Measurements from ENCODE around the gene MS4A4E. TPM values are rescaled to one million over a fixed set of nuclear protein-coding genes. Genes with fewer than 3 reads are reported as not detected.
"Not testable (repeated sequence)": the region's sequence is repeated elsewhere in the genome, so short reads cannot be mapped to it uniquely, and the experiment has no call there.

Gene MS4A4E
- total and polyA plus RNA-seq, 7 experiments from 2014 or later = 0.19 to 9.2 (median 2.1) TPM; not detected in 4

DNA sequence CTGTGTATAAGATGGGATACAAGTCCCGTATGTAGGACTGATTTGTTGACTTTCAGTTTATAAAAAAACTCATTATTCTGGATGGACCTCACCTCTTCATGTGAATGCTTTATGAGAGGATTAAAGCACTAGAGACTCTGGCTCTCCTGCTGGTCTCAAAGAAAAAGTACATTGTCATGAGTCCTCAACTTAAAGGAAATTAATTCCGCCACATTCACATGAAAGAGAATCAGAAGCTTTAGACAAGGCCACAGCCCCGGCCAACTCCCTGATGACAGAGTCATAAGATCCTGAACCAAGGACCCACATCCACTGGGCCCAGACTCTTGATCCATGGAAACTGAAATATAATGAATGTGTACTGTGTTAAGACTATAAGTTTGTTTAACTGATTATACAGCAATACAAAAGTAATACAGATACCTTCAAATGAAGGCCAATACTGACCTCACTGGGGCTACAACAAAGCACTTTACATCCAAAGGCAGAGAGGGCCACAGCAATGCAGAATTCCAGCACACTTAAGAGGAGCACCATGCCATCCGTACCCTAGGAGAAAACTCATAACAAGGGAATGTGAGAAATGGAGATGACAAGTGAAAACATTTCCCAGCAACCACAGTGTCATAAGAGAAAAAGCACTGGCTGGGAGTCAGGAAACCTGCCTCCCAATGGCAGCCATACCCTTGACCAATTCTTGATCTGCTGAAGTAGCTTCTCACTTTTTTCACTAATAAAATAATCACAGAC lies 34.6 kb downstream of the MS4A4E start:
- peaks cover 0 to 20% (median 17%) of the 10 kb centered on the region in 5 donors for H3K27me3 Mint-ChIP-seq

DNA sequence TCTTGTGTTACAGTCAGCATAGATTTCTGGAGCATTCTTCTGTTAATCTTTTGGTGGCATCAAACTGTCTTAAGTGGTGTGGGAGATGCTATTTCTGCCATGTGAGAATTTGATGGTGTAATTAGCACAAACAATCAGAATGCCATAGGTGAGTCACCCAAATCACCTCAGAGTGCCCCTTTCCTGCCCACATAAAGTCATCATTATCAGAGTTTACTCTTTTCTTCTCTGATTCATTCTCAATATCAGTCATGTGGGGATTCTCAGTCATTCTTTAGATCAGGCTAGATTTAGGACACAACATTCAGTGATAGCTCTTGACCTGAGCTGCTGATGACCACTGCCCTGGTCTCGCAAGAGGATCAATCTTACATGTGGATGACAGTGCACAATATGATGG lies 36.3 kb downstream of the MS4A4E start:
- Mint-ChIP-seq H3K36me3 (no peaks in the 10 kb centered on the region), H3K4me1 (no peaks in the 10 kb centered on the region), H3K27ac (no peak overlapping the region), H3K9me3 (peaks cover 0 to 9% (median 0%) of the 10 kb centered on the region in 11 donors), H3K27me3 (peaks cover 0 to 19% (median 14%) of the 10 kb centered on the region in 5 donors), H3K4me3 (no peak overlapping the region)
- ChIA-PET CTCF (no interaction called here), POLR2A (no interaction called here)
- no peaks in the 10 kb centered on the region for H3K27me3 ChIP-seq (ENCODE audit: control insufficient read depth in 2 of 2, insufficient read depth in 2 of 2, low read length in 2 of 2)
- intact Hi-C loops (cut with micrococcal nuclease) = no loop called here
- no peak overlapping the region for H3K27ac ChIP-seq (ENCODE audit: low read depth, low read length)
- H3K9me3 ChIP-seq (ENCODE audit: control insufficient read depth in 2 of 3, low read length in 3 of 3) = no peaks in the 10 kb centered on the region
- H3K36me3 ChIP-seq (ENCODE audit: control insufficient read depth in 2 of 3, insufficient read depth in 3 of 3, low read length in 3 of 3) = no peaks in the 10 kb centered on the region
- ATAC-seq = no peak
- no peaks in the 10 kb centered on the region for H3K4me1 ChIP-seq (ENCODE audit: control insufficient read depth in 2 of 2, insufficient read depth in 2 of 2, low read length in 2 of 2)
- H3K4me3 ChIP-seq (ENCODE audit: low read length) = no peak overlapping the region
- no peak for DNase-seq

More for the DNA sequence above, 34.6 kb downstream of the MS4A4E start:
- Mint-ChIP-seq H3K4me3 (no peak overlapping the region), H3K36me3 (no peaks in the 10 kb centered on the region), H3K27ac (no peak overlapping the region), H3K4me1 (no peaks in the 10 kb centered on the region), H3K9me3 (no peaks in the 10 kb centered on the region)
- ChIA-PET CTCF (no interaction called here), POLR2A (no interaction called here)
- no peaks in the 10 kb centered on the region for H3K27me3 ChIP-seq (ENCODE audit: control insufficient read depth in 2 of 2, insufficient read depth in 2 of 2, low read length in 2 of 2)
- H3K36me3 ChIP-seq (ENCODE audit: control insufficient read depth in 2 of 3, insufficient read depth in 3 of 3, low read length in 3 of 3) = no peaks in the 10 kb centered on the region
- intact Hi-C loops (cut with micrococcal nuclease) = no loop called here
- no peak for ATAC-seq
- no peak overlapping the region for H3K27ac ChIP-seq (ENCODE audit: low read depth, low read length)
- H3K4me1 ChIP-seq (ENCODE audit: control insufficient read depth in 2 of 2, insufficient read depth in 2 of 2, low read length in 2 of 2) = no peaks in the 10 kb centered on the region
- DNase-seq = no peak
- H3K9me3 ChIP-seq (ENCODE audit: control insufficient read depth in 2 of 3, low read length in 3 of 3) = no peaks in the 10 kb centered on the region
- no peak overlapping the region for H3K4me3 ChIP-seq (ENCODE audit: low read length)

DNA sequence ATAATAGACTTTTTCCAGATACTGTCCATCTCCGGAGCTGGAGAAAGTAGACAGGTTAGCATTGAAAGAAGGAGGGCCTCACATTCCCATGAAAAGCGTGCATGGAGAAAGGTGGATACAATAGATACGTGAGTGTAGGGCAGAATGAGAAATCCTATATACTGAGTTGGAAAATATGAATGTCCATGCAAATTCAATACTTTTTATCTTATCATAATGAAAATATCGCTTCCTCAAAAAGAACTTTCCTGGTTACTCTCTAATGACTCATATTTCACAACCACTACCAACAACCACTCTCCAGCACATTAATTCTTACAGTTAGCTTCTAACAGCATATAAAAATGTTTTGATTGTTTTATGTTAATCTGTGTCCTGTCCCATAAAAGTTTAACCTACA lies 38.0 kb downstream of the MS4A4E start:
- ChIA-PET POLR2A (no interaction called here), CTCF (no interaction called here)
- no peaks in the 10 kb centered on the region for H3K9me3 ChIP-seq (ENCODE audit: control insufficient read depth in 2 of 3, low read length in 3 of 3)
- H3K4me1 ChIP-seq (ENCODE audit: control insufficient read depth in 2 of 2, insufficient read depth in 2 of 2, low read length in 2 of 2) = no peaks in the 10 kb centered on the region
- H3K27me3 Mint-ChIP-seq = peaks cover 0 to 14% (median 13%) of the 10 kb centered on the region in 5 donors
- no peak overlapping the region for H3K4me3 ChIP-seq (ENCODE audit: low read length)
- no peaks in the 10 kb centered on the region for H3K36me3 ChIP-seq (ENCODE audit: control insufficient read depth in 2 of 3, insufficient read depth in 3 of 3, low read length in 3 of 3)
- no peaks in the 10 kb centered on the region for H3K4me1 Mint-ChIP-seq
- DNase-seq = no peak
- H3K27ac ChIP-seq (ENCODE audit: low read depth, low read length) = no peak overlapping the region
- peaks cover 0 to 9% (median 0%) of the 10 kb centered on the region in 11 donors for H3K9me3 Mint-ChIP-seq
- H3K36me3 Mint-ChIP-seq = no peaks in the 10 kb centered on the region
- intact Hi-C loops (cut with micrococcal nuclease) = no loop called here
- no peaks in the 10 kb centered on the region for H3K27me3 ChIP-seq (ENCODE audit: control insufficient read depth in 2 of 2, insufficient read depth in 2 of 2, low read length in 2 of 2)
- H3K4me3 Mint-ChIP-seq = no peak overlapping the region
- ATAC-seq = no peak
- no peak overlapping the region for H3K27ac Mint-ChIP-seq

DNA sequence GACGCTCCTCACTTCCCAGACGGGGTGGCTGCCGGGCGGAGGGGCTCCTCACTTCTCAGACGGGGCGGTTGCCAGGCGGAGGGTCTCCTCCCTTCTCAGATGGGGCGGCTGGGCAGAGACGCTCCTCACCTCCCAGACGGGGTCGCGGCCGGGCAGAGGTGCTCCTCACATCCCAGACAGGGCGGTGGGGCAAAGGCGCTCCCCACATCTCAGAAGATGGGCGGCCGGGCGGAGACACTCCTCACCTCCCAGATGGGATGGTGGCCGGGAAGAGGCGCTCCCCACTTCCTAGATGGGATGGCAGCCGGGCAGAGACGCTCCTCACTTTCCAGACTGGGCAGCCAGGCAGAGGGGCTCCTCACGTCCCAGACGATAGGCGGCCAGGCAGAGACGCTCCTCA lies 41.6 kb downstream of the MS4A4E start:
- H3K9me3 ChIP-seq (ENCODE audit: control insufficient read depth in 2 of 3, low read length in 3 of 3); POLR2A ChIA-PET; H3K27ac ChIP-seq (ENCODE audit: low read depth, low read length); H3K36me3 ChIP-seq (ENCODE audit: control insufficient read depth in 2 of 3, insufficient read depth in 3 of 3, low read length in 3 of 3); H3K4me1 ChIP-seq (ENCODE audit: control insufficient read depth in 2 of 2, insufficient read depth in 2 of 2, low read length in 2 of 2); H3K4me3 Mint-ChIP-seq; H3K9me3 Mint-ChIP-seq; intact Hi-C loops (cut with micrococcal nuclease); CTCF ChIA-PET; H3K4me3 ChIP-seq (ENCODE audit: low read length); H3K4me1 Mint-ChIP-seq; DNase-seq; ATAC-seq; H3K27me3 ChIP-seq (ENCODE audit: control insufficient read depth in 2 of 2, insufficient read depth in 2 of 2, low read length in 2 of 2); H3K27ac Mint-ChIP-seq; H3K36me3 Mint-ChIP-seq: not testable (repeated sequence)
- peaks cover 0 to 19% (median 8%) of the 10 kb centered on the region in 5 donors for H3K27me3 Mint-ChIP-seq

DNA sequence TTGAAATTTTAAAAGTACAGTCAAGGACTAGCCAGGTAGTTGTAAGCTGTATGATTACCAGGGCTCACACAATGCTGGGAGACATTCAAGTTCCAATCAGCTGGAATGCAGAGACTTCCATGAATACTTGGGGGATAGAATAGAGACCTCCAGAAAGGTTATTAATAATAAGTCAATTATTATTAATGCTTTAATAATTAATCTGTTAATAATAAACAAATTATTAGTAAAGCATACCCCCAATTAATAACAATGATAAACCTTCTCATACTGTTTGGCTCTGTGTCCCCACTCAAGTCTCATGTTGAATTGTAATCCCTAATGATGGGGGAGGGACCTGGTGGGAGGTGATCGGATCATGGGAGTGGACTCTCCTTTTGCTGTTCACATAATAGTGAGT lies 45.5 kb downstream of the MS4A4E start:
- Mint-ChIP-seq H3K36me3 (no peaks in the 10 kb centered on the region), H3K4me1 (peaks cover 0 to 4% (median 0%) of the 10 kb centered on the region in 7 donors), H3K4me3 (no peak overlapping the region), H3K27me3 (peaks cover 2 to 21% (median 17%) of the 10 kb centered on the region in 5 donors), H3K27ac (no peak overlapping the region), H3K9me3 (peaks cover 0 to 16% (median 4%) of the 10 kb centered on the region in 11 donors)
- no peaks in the 10 kb centered on the region for H3K36me3 ChIP-seq (ENCODE audit: control insufficient read depth in 2 of 3, insufficient read depth in 3 of 3, low read length in 3 of 3)
- no peaks in the 10 kb centered on the region for H3K9me3 ChIP-seq (ENCODE audit: control insufficient read depth in 2 of 3, low read length in 3 of 3)
- POLR2A ChIA-PET = interaction anchor here (0.8 kb wide), 1 partner anchor 97 kb away, joined by 3 read pairs; no protein-coding TSS in a partner anchor
- H3K27ac ChIP-seq (ENCODE audit: low read depth, low read length) = no peak overlapping the region
- no peaks in the 10 kb centered on the region for H3K4me1 ChIP-seq (ENCODE audit: control insufficient read depth in 2 of 2, insufficient read depth in 2 of 2, low read length in 2 of 2)
- CTCF ChIA-PET = no interaction called here
- ATAC-seq = no peak
- DNase-seq = no peak
- intact Hi-C loops (cut with micrococcal nuclease) = no loop called here
- H3K27me3 ChIP-seq (ENCODE audit: control insufficient read depth in 2 of 2, insufficient read depth in 2 of 2, low read length in 2 of 2) = no peaks in the 10 kb centered on the region
- no peak overlapping the region for H3K4me3 ChIP-seq (ENCODE audit: low read length)

DNA sequence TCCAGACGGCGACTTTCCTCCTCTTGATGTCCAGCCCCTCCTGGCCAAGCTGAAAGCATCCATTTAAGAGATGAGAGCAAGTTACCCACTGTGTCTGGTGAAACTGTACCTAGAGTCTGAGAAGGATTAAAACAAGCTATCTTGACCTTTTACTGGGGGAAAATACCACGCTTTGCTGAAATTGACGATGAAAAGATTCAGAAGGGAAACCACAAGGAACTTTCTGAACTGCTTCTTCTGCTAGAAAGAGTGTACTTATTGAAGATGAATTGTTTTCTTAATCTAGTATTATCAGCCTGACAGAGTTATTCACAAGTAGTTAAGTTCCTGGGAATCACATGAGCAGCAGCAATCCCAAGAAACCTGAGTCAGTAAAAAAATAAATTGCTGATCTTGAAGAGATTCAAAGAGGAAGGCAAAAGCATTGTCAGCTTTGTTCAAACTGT lies 47.0 kb downstream of the MS4A4E start:
- H3K4me3 ChIP-seq (ENCODE audit: low read length) = no peak overlapping the region
- H3K4me3 Mint-ChIP-seq = no peak overlapping the region
- intact Hi-C loops (cut with micrococcal nuclease) = no loop called here
- ATAC-seq = no peak
- DNase-seq = no peak
- H3K27me3 Mint-ChIP-seq = peaks cover 2 to 21% (median 17%) of the 10 kb centered on the region in 5 donors
- H3K9me3 ChIP-seq (ENCODE audit: control insufficient read depth in 2 of 3, low read length in 3 of 3) = no peaks in the 10 kb centered on the region
- H3K4me1 Mint-ChIP-seq = peaks cover 0 to 4% (median 0%) of the 10 kb centered on the region in 7 donors
- no peaks in the 10 kb centered on the region for H3K27me3 ChIP-seq (ENCODE audit: control insufficient read depth in 2 of 2, insufficient read depth in 2 of 2, low read length in 2 of 2)
- no peak overlapping the region for H3K27ac Mint-ChIP-seq
- H3K4me1 ChIP-seq (ENCODE audit: control insufficient read depth in 2 of 2, insufficient read depth in 2 of 2, low read length in 2 of 2) = no peaks in the 10 kb centered on the region
- no peak overlapping the region for H3K27ac ChIP-seq (ENCODE audit: low read depth, low read length)
- ChIA-PET CTCF (interaction anchor here (0.7 kb wide), 1 partner anchor 1858 kb away, joined by 3 read pairs; no protein-coding TSS in a partner anchor), POLR2A (no interaction called here)
- H3K9me3 Mint-ChIP-seq = peaks cover 0 to 14% (median 3%) of the 10 kb centered on the region in 11 donors
- no peaks in the 10 kb centered on the region for H3K36me3 ChIP-seq (ENCODE audit: control insufficient read depth in 2 of 3, insufficient read depth in 3 of 3, low read length in 3 of 3)
- no peaks in the 10 kb centered on the region for H3K36me3 Mint-ChIP-seq

DNA sequence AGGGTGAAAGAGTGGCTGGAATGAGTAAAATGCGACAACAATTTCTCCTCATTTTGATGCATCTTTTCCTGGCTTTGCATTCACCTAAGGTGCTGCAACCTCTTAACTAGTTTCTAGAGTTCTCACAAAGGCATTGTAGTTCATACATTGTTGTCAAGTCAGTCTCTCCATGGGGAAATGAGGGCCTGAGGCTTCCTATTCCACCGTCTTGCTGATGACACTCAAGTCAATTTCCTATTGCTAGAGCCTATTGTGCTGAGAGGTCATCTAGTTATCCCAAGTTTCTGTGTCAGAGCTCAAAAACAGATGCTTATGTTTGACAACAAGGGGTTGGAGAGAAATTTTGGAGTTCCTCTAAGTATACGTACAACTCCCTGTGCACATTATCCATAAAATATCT lies 48.4 kb downstream of the MS4A4E start:
- Mint-ChIP-seq H3K4me3 (no peak overlapping the region), H3K27ac (no peak overlapping the region), H3K4me1 (peaks cover 0 to 4% (median 0%) of the 10 kb centered on the region in 7 donors), H3K9me3 (peaks cover 0 to 14% (median 3%) of the 10 kb centered on the region in 11 donors), H3K36me3 (no peaks in the 10 kb centered on the region), H3K27me3 (peaks cover 2 to 21% (median 17%) of the 10 kb centered on the region in 5 donors)
- no peak for ATAC-seq
- Histone ChIP-seq H3K27ac (ENCODE audit: low read depth, low read length) (peak overlapping the region; percentile 8), H3K9me3 (ENCODE audit: control insufficient read depth in 2 of 3, low read length in 3 of 3) (no peaks in the 10 kb centered on the region), H3K4me1 (ENCODE audit: control insufficient read depth in 2 of 2, insufficient read depth in 2 of 2, low read length in 2 of 2) (no peaks in the 10 kb centered on the region), H3K27me3 (ENCODE audit: control insufficient read depth in 2 of 2, insufficient read depth in 2 of 2, low read length in 2 of 2) (no peaks in the 10 kb centered on the region), H3K36me3 (ENCODE audit: control insufficient read depth in 2 of 3, insufficient read depth in 3 of 3, low read length in 3 of 3) (no peaks in the 10 kb centered on the region), H3K4me3 (ENCODE audit: low read length) (no peak overlapping the region)
- ChIA-PET CTCF (no interaction called here), POLR2A (no interaction called here)
- intact Hi-C loops (cut with micrococcal nuclease) = no loop called here
- no peak for DNase-seq
